Subcutaneous abdominal adipose tissue (tissue), 5 donors: ENCODE data around the gene AXIN2.
A peak's percentile ranks its signal among the peaks of the same experiment; 100 is the strongest.

ENCODE experiments used
- H3K27ac ChIP-seq: one replicate; pipeline ENCODE4 v1.7.0; 2013; ENCODE audit warnings: low read depth, mild to moderate bottlenecking, inconsistent platforms, low read length, moderate library complexity
- H3K27me3 ChIP-seq, 5 donors: one replicate each; pipeline ENCODE4 v1.7.0; 2013; ENCODE audit warnings: low read length in 5 of 5, inconsistent platforms in 1 of 5; ENCODE audit not compliant: control insufficient read depth in 5 of 5, insufficient read depth in 4 of 5
- H3K36me3 ChIP-seq, 5 donors: one replicate each; pipeline ENCODE4 v1.7.0; 2013; ENCODE audit warnings: low read length in 5 of 5; ENCODE audit not compliant: control insufficient read depth in 5 of 5, insufficient read depth in 5 of 5
- H3K4me1 ChIP-seq, 5 donors: one replicate each; pipeline ENCODE4 v1.7.0; 2013; ENCODE audit warnings: low read length in 5 of 5, mild to moderate bottlenecking in 3 of 5, moderate library complexity in 1 of 5; ENCODE audit not compliant: control insufficient read depth in 5 of 5, insufficient read depth in 5 of 5
- H3K4me3 ChIP-seq, 5 donors: one replicate each; pipeline ENCODE4 v1.7.0; 2013; ENCODE audit warnings: low read length in 5 of 5, low read depth in 1 of 5
- H3K9ac ChIP-seq, 5 donors: one replicate each; pipeline ENCODE4 v1.7.0; 2013; ENCODE audit warnings: low read length in 5 of 5, mild to moderate bottlenecking in 4 of 5, moderate library complexity in 3 of 5
- H3K9me3 ChIP-seq, 5 donors: one replicate each; pipeline ENCODE4 v1.7.0; 2013; ENCODE audit warnings: low read length in 5 of 5; ENCODE audit not compliant: control insufficient read depth in 5 of 5
- donor health status: healthy.
- donor health status: healthy.
- donor health status: healthy.
- donor health status: healthy.
- donor health status: healthy.

The AXIN2 gene

GRCh38 chr17:65593855-65594845 lies 32.7 kb upstream of the AXIN2 start:
- Histone ChIP-seq H3K36me3 (no peaks in the 10 kb centered on the region), H3K27me3 (no peaks in the 10 kb centered on the region), H3K4me3 (peak overlapping the region; percentile 3 to 53 (median 48)), H3K9ac (peak overlapping the region in 3 of 5 donors; percentile 4 to 47 (median 30)), H3K4me1 (peaks cover 0 to 11% (median 6%) of the 10 kb centered on the region in 5 donors), H3K27ac (no peak overlapping the region), H3K9me3 (no peaks in the 10 kb centered on the region)

GRCh38 chr17:65593092-65593854 lies 31.8 kb upstream of the AXIN2 start:
- no peaks in the 10 kb centered on the region for H3K36me3 ChIP-seq
- peak overlapping the region in 1 of 5 donors; percentile 53 for H3K4me3 ChIP-seq
- no peak overlapping the region for H3K9ac ChIP-seq
- H3K27ac ChIP-seq, result no peak overlapping the region
- H3K4me1 ChIP-seq, result peaks cover 0 to 11% (median 8%) of the 10 kb centered on the region in 5 donors
- no peaks in the 10 kb centered on the region for H3K27me3 ChIP-seq
- H3K9me3 ChIP-seq, result no peaks in the 10 kb centered on the region

GRCh38 chr17:65592125-65592965 lies 30.9 kb upstream of the AXIN2 start:
- peaks cover 0 to 14% (median 13%) of the 10 kb centered on the region in 5 donors for H3K4me1 ChIP-seq
- H3K27ac ChIP-seq, result no peak overlapping the region
- H3K9me3 ChIP-seq, result no peaks in the 10 kb centered on the region
- no peaks in the 10 kb centered on the region for H3K36me3 ChIP-seq
- H3K9ac ChIP-seq, result no peak overlapping the region
- no peaks in the 10 kb centered on the region for H3K27me3 ChIP-seq
- no peak overlapping the region for H3K4me3 ChIP-seq

GRCh38 chr17:65589321-65589720 lies 27.9 kb upstream of the AXIN2 start:
- H3K27ac ChIP-seq, result no peak overlapping the region
- peaks cover 0 to 24% (median 20%) of the 10 kb centered on the region in 5 donors for H3K4me1 ChIP-seq
- H3K4me3 ChIP-seq, result no peak overlapping the region
- H3K9ac ChIP-seq, result no peak overlapping the region
- H3K36me3 ChIP-seq, result no peaks in the 10 kb centered on the region
- no peaks in the 10 kb centered on the region for H3K27me3 ChIP-seq
- H3K9me3 ChIP-seq, result no peaks in the 10 kb centered on the region

- H3K4me1 ChIP-seq, result peaks cover 0 to 30% (median 22%) of the 10 kb centered on the region in 5 donors
- no peaks in the 10 kb centered on the region for H3K27me3 ChIP-seq
Observed at GRCh38 chr17:65588181-65588808, 26.8 kb upstream of the AXIN2 start.

GRCh38 chr17:65587534-65588180 lies 26.2 kb upstream of the AXIN2 start:
- H3K9me3 ChIP-seq, result no peaks in the 10 kb centered on the region
- no peaks in the 10 kb centered on the region for H3K36me3 ChIP-seq
- H3K4me1 ChIP-seq, result peaks cover 0 to 30% (median 22%) of the 10 kb centered on the region in 5 donors
- no peak overlapping the region for H3K4me3 ChIP-seq
- no peaks in the 10 kb centered on the region for H3K27me3 ChIP-seq
- H3K27ac ChIP-seq, result no peak overlapping the region
- no peak overlapping the region for H3K9ac ChIP-seq

More at GRCh38 chr17:65588181-65588808, 26.8 kb upstream of the AXIN2 start:
- Histone ChIP-seq H3K4me3 (no peak overlapping the region), H3K36me3 (no peaks in the 10 kb centered on the region), H3K9me3 (no peaks in the 10 kb centered on the region), H3K27ac (no peak overlapping the region), H3K9ac (no peak overlapping the region)

- Histone ChIP-seq H3K9ac (no peak overlapping the region), H3K9me3 (no peaks in the 10 kb centered on the region), H3K4me1 (peaks cover 0 to 30% (median 22%) of the 10 kb centered on the region in 5 donors), H3K4me3 (no peak overlapping the region), H3K27me3 (no peaks in the 10 kb centered on the region), H3K27ac (no peak overlapping the region), H3K36me3 (no peaks in the 10 kb centered on the region)
Observed at GRCh38 chr17:65586899-65587298, 25.5 kb upstream of the AXIN2 start.

GRCh38 chr17:65584604-65585521 lies 23.4 kb upstream of the AXIN2 start:
- H3K9ac ChIP-seq, result no peak overlapping the region
- peaks cover 0 to 30% (median 22%) of the 10 kb centered on the region in 5 donors for H3K4me1 ChIP-seq
- no peaks in the 10 kb centered on the region for H3K9me3 ChIP-seq
- H3K36me3 ChIP-seq, result no peaks in the 10 kb centered on the region
- H3K4me3 ChIP-seq, result no peak overlapping the region
- H3K27me3 ChIP-seq, result no peaks in the 10 kb centered on the region
- H3K27ac ChIP-seq, result no peak overlapping the region
